ENCODE data around the gene RGR.

The RGR gene

GRCh38 chr10:84237199-84238051 is 7.4 kb upstream of the RGR start:
- H3K9me3 ChIP-seq (ENCODE audit: control insufficient read depth, insufficient read depth, low read depth, low read length): no peaks in the 10 kb centered on the region
- no peaks in the 10 kb centered on the region for H3K4me1 ChIP-seq (ENCODE audit: control insufficient read depth, insufficient read depth, low read length)
- peaks cover 22% of the 10 kb centered on the region for H3K27me3 ChIP-seq (ENCODE audit: control insufficient read depth, insufficient read depth, low read length)
- H3K4me3 ChIP-seq (ENCODE audit: low read depth, low read length): no peak overlapping the region
- H3K36me3 ChIP-seq (ENCODE audit: control insufficient read depth, insufficient read depth, low read length): no peaks in the 10 kb centered on the region
- H3K27ac ChIP-seq (ENCODE audit: low read depth, low read length): no peak overlapping the region
- no peak overlapping the region for H3K9ac ChIP-seq (ENCODE audit: low read length)

- Histone ChIP-seq H3K27me3 (ENCODE audit: control insufficient read depth, insufficient read depth, low read length) (peaks cover 22% of the 10 kb centered on the region), H3K9me3 (ENCODE audit: control insufficient read depth, insufficient read depth, low read depth, low read length) (no peaks in the 10 kb centered on the region), H3K27ac (ENCODE audit: low read depth, low read length) (no peak overlapping the region), H3K4me1 (ENCODE audit: control insufficient read depth, insufficient read depth, low read length) (no peaks in the 10 kb centered on the region), H3K9ac (ENCODE audit: low read length) (no peak overlapping the region), H3K4me3 (ENCODE audit: low read depth, low read length) (no peak overlapping the region), H3K36me3 (ENCODE audit: control insufficient read depth, insufficient read depth, low read length) (no peaks in the 10 kb centered on the region)
These were observed 5.9 kb upstream of the RGR start for GRCh38 chr10:84238909-84239308.

GRCh38 chr10:84241185-84241790 is 3.6 kb upstream of the RGR start, which contains the start of gene LRIT1:
TSS of gene LRIT1 (minus strand) at chr10:84241546. CDS start at chr10:84241439, 107 bp downstream.
- Histone ChIP-seq H3K36me3 (ENCODE audit: control insufficient read depth, insufficient read depth, low read length) (no peaks in the 10 kb centered on the region), H3K4me1 (ENCODE audit: control insufficient read depth, insufficient read depth, low read length) (no peaks in the 10 kb centered on the region), H3K27me3 (ENCODE audit: control insufficient read depth, insufficient read depth, low read length) (peaks cover 22% of the 10 kb centered on the region), H3K27ac (ENCODE audit: low read depth, low read length) (no peak within 1 kb of the TSS), H3K9me3 (ENCODE audit: control insufficient read depth, insufficient read depth, low read depth, low read length) (no peaks in the 10 kb centered on the region), H3K4me3 (ENCODE audit: low read depth, low read length) (no peak within 1 kb of the TSS), H3K9ac (ENCODE audit: low read length) (no peak within 1 kb of the TSS)

- Histone ChIP-seq H3K27ac (ENCODE audit: low read depth, low read length) (no peak overlapping the region), H3K36me3 (ENCODE audit: control insufficient read depth, insufficient read depth, low read length) (no peaks in the 10 kb centered on the region), H3K9ac (ENCODE audit: low read length) (no peak overlapping the region), H3K9me3 (ENCODE audit: control insufficient read depth, insufficient read depth, low read depth, low read length) (no peaks in the 10 kb centered on the region), H3K4me1 (ENCODE audit: control insufficient read depth, insufficient read depth, low read length) (no peaks in the 10 kb centered on the region), H3K27me3 (ENCODE audit: control insufficient read depth, insufficient read depth, low read length) (peaks cover 10% of the 10 kb centered on the region), H3K4me3 (ENCODE audit: low read depth, low read length) (no peak overlapping the region)
These were observed 1.1 kb upstream of the RGR start for GRCh38 chr10:84243759-84244158.

- Histone ChIP-seq H3K27ac (ENCODE audit: low read depth, low read length) (no peak overlapping the region), H3K36me3 (ENCODE audit: control insufficient read depth, insufficient read depth, low read length) (no peaks in the 10 kb centered on the region), H3K9me3 (ENCODE audit: control insufficient read depth, insufficient read depth, low read depth, low read length) (no peaks in the 10 kb centered on the region), H3K9ac (ENCODE audit: low read length) (no peak overlapping the region), H3K4me3 (ENCODE audit: low read depth, low read length) (no peak overlapping the region), H3K27me3 (ENCODE audit: control insufficient read depth, insufficient read depth, low read length) (no peaks in the 10 kb centered on the region), H3K4me1 (ENCODE audit: control insufficient read depth, insufficient read depth, low read length) (no peaks in the 10 kb centered on the region)
These were observed 2.6 kb downstream of the RGR start for GRCh38 chr10:84247496-84247895.

- no peak overlapping the region for H3K4me3 ChIP-seq (ENCODE audit: low read depth, low read length)
- no peaks in the 10 kb centered on the region for H3K9me3 ChIP-seq (ENCODE audit: control insufficient read depth, insufficient read depth, low read depth, low read length)
- no peaks in the 10 kb centered on the region for H3K36me3 ChIP-seq (ENCODE audit: control insufficient read depth, insufficient read depth, low read length)
- no peaks in the 10 kb centered on the region for H3K4me1 ChIP-seq (ENCODE audit: control insufficient read depth, insufficient read depth, low read length)
- H3K9ac ChIP-seq (ENCODE audit: low read length): no peak overlapping the region
- H3K27ac ChIP-seq (ENCODE audit: low read depth, low read length): no peak overlapping the region
- no peaks in the 10 kb centered on the region for H3K27me3 ChIP-seq (ENCODE audit: control insufficient read depth, insufficient read depth, low read length)
These were observed 3.9 kb downstream of the RGR start for GRCh38 chr10:84248794-84249193.

- H3K27ac ChIP-seq (ENCODE audit: low read depth, low read length): no peak overlapping the region
- no peak overlapping the region for H3K9ac ChIP-seq (ENCODE audit: low read length)
- H3K4me3 ChIP-seq (ENCODE audit: low read depth, low read length): no peak overlapping the region
- no peaks in the 10 kb centered on the region for H3K36me3 ChIP-seq (ENCODE audit: control insufficient read depth, insufficient read depth, low read length)
- H3K27me3 ChIP-seq (ENCODE audit: control insufficient read depth, insufficient read depth, low read length): peaks cover 9% of the 10 kb centered on the region
- peaks cover 4% of the 10 kb centered on the region for H3K4me1 ChIP-seq (ENCODE audit: control insufficient read depth, insufficient read depth, low read length)
- no peaks in the 10 kb centered on the region for H3K9me3 ChIP-seq (ENCODE audit: control insufficient read depth, insufficient read depth, low read depth, low read length)
These were observed 10.0 kb downstream of the RGR start for GRCh38 chr10:84254552-84255478.

GRCh38 chr10:84256510-84257342 is 11.9 kb downstream of the RGR start:
- Histone ChIP-seq H3K4me1 (ENCODE audit: control insufficient read depth, insufficient read depth, low read length) (peaks cover 4% of the 10 kb centered on the region), H3K9me3 (ENCODE audit: control insufficient read depth, insufficient read depth, low read depth, low read length) (no peaks in the 10 kb centered on the region), H3K9ac (ENCODE audit: low read length) (no peak overlapping the region), H3K27ac (ENCODE audit: low read depth, low read length) (no peak overlapping the region), H3K36me3 (ENCODE audit: control insufficient read depth, insufficient read depth, low read length) (no peaks in the 10 kb centered on the region), H3K4me3 (ENCODE audit: low read depth, low read length) (0 out of 2 replicates have a peak overlapping the region, but pooled peaks have one; percentile 8), H3K27me3 (ENCODE audit: control insufficient read depth, insufficient read depth, low read length) (peaks cover 9% of the 10 kb centered on the region)

GRCh38 chr10:84257343-84258020 is 12.6 kb downstream of the RGR start:
- H3K4me1 ChIP-seq (ENCODE audit: control insufficient read depth, insufficient read depth, low read length): peaks cover 4% of the 10 kb centered on the region
- peaks cover 9% of the 10 kb centered on the region for H3K27me3 ChIP-seq (ENCODE audit: control insufficient read depth, insufficient read depth, low read length)
- H3K27ac ChIP-seq (ENCODE audit: low read depth, low read length): no peak overlapping the region
- no peak overlapping the region for H3K9ac ChIP-seq (ENCODE audit: low read length)
- H3K36me3 ChIP-seq (ENCODE audit: control insufficient read depth, insufficient read depth, low read length): no peaks in the 10 kb centered on the region
- no peaks in the 10 kb centered on the region for H3K9me3 ChIP-seq (ENCODE audit: control insufficient read depth, insufficient read depth, low read depth, low read length)
- 0 out of 2 replicates have a peak overlapping the region, but pooled peaks have one; percentile 8 for H3K4me3 ChIP-seq (ENCODE audit: low read depth, low read length)

Data from HUES6 (cell line).